HG03139 (cell line): Measurements from ENCODE around the gene KRT35.
A peak's percentile ranks its signal among the peaks of the same experiment; 100 is the strongest.

Experiments used
- ATAC-seq: cut with Tn5 transposase; IDR thresholded peaks from one replicate; pipeline ENCODE4 v1.9.1; 2021; ENCODE audit not compliant: unreplicated experiment

The KRT35 gene

DNA sequence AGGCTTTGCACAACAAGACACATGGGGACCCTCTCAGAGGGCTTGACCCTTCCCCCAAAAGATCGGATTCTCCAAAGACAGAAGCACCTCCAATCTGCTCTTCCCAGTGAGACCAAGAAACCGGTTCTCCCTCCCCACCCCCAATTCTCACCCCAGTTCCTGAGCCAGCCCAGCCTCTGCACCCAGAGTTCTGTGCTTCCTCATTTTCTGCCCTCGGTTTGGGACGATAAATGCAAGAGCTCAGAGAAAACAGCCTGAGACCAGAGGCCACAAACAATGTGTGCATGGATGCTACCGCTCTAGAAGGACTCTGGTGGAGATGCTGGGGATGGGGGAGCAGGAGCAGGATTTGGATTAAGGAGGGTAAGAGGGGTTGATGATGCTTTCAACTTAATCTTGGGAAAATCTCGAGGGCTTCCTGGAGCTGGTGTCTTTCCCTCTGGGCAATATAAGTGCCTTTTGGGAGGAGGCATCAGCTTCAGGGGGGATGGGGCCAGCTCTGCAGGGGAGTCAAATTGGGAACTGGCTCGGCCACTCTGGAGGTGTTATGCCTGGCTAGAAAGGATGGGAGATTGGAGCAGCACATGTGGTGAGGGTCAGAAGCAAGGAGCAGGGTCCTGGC is 31.7 kb upstream of the KRT35 start:
- no peak for ATAC-seq

DNA sequence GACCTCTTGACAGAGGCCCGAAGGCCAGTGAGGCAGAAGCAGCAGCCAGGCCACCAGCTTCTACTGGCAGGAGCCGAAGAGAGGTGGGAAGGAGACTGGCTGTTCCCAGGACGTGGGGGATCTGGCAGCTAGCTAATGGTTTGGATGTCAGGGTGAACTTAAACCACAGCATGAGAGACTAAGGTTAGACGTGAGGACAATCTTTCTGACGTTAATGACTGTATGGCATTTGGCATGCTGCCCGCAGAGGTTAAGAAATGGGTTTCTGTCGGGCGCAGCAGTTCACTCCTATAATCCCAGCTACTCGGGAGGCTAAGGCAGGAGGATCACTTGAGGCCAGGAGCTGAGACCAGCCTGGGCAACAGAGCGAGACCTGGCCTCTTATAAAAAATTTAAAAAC is 30.8 kb upstream of the KRT35 start:
- no peak for ATAC-seq

DNA sequence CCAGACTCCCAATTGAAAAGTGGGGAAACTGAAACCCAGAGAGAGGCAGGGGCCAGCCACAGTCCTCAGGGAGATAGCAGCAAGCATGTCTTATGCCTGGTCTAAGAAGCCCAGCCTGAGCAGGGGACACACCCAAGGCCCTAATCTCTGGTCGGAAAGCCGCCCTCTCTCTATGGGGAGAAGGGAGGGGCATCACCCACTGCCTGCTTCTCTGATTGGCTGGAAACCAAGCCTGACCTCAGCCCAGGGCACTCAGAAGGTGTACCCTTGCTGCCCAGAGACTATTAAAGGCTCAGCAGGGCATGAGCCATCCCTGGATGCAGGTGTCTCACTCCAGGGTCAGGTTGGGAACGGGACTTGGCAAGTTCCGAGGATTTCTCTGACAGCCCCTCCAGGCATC is 30.2 kb upstream of the KRT35 start:
- no peak for ATAC-seq

DNA sequence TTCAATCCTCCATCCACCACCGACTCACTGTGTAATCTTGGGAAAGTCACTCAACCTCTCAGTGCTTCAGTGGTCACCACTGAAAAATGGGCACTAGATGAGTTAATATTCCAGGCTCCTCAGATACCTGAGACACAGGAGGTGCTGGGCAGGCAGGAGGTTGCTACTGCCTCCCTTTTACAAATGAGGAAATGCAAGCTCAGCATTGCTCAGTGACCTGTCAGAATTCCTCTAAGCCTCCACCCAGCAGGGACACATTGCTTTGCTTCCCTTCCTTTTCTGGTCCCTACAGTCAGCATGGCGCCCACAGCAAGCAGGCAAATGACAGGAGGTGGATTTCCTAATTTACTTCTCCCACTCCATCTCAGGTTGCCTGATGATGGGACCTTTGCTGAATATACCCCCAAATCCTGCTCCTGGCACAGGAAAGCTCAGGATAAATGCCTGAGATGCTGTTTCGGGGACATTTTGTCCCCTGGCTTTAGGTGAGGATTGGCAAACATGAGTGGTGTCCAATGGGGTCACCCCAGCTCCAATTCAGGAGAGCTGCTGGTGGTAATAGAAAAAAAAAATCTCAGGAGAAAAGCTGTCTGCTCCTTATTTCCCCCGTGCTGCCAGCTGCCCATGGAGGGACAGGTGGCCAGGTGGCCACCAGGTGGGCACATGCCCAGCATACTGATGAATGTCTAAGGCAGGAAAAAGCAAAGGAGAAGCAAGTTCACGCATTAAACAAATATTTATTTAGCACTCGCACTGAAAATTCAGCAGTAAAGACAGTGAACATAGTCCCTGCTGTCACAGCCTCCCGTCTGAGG is 29.5 kb upstream of the KRT35 start:
- ATAC-seq = no peak

DNA sequence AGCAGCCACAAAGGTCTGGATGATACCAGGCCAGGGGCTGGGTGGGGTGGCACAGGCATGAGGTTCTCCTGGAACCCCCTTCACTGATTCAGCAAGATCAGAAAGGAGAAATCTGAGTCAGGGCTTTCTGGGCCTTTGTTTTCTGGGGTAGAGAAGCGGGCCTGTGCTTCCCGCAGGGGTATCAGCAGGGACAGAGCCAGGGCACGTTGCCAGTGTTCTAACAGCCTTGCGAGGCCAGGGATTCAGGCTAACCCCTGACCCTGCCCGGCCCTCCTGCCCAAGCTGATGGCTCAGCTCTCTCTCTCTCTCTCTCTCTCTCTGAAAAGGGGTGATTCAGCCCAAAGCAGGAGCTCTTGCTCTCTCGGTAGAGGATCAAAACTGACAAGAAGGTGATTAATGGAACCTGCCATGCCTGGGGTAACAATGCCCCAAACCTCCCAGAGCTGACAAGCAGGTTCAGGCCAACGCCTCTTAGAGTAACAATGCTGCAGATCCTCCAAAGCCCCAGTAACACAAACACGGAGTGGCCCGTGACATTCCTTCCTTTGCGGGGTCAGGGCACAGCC is 26.4 kb upstream of the KRT35 start:
- no peak for ATAC-seq

DNA sequence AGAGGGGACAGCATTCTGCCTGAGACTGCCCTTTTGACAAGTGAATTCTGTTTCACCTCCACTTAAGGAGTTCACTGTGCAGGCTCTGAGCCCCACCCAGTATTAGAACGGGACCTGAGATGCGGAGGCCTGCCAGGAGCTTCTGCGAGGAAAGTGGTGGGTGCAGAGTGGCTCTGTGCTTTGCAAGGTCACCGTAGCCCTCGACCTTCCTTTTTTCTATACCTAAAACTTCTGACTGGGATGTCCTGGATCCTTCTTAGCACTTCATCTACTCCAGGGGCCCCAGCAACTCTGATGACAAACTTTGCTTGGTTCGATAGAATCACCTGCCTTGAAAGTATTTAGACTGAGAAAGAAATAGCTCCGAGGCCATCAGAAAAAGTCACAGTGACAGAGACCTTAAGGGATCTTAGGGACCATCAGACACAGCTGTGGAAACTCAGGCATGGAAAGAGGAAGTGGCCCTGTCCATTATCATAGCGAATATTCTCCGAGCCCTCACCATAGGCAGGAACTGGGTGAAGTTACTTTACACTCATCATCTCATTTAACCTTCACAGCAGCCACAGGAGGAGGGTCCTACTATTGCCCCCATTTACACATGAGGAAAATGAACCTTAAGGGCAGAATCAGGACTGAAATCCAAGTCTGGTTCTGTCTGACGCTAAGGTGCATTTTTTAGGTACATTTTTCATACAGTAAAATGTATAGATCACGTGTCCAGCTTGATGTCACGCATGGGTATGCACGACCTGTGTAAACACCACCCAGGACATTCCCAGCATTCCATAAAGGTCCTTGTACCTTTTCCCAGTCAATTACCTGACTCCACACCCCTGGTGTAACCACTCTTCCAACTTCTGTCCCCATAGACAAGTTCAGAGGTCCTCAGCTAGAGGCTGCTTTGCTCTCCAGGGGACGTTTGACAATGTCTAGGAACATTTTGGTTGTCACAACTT is 25.1 kb upstream of the KRT35 start:
- ATAC-seq = no peak

DNA sequence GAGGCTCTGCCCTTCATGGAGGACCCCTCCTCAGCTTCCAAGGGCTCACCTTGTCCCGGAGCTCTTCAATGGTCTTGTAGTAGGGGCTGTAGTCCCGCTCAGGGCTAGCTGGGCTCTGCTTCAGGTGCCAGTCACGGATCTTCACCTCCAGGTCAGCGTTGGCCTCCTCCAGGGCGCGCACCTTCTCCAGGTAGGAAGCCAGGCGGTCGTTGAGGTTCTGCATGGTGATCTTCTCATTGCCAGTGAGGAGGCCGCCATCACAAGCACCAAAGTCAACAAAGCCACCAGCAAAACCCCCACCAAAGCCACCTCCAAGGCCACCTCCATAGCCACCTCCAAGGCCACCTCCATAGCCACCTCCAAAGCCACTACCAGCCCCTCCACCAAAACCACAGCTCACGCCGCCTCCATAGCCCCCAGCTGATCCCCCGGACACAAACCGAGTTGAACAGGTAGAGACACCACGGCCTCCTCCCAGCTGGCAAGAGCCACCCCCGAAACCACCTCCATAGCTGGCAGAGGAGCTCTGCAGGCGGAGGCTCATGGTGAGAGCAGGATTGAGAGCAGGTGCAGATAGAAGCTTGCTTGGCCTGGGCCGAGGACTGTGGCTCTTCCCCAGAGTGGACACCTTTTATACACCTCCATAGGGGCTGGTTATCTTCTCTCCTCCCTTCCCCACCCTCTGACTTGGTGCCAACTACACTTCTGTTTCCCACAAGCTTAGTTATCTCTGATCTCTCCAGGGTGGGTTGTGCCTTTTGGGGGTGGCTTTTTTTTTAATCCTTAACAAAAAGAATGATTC is 24.3 kb upstream of the KRT35 start, which contains the start of gene KRT13:
TSS of gene KRT13 (minus strand) at position 606 of the 802 bp plus-strand sequence. CDS start at position 544, 62 bp downstream.
- ATAC-seq = no peak

DNA sequence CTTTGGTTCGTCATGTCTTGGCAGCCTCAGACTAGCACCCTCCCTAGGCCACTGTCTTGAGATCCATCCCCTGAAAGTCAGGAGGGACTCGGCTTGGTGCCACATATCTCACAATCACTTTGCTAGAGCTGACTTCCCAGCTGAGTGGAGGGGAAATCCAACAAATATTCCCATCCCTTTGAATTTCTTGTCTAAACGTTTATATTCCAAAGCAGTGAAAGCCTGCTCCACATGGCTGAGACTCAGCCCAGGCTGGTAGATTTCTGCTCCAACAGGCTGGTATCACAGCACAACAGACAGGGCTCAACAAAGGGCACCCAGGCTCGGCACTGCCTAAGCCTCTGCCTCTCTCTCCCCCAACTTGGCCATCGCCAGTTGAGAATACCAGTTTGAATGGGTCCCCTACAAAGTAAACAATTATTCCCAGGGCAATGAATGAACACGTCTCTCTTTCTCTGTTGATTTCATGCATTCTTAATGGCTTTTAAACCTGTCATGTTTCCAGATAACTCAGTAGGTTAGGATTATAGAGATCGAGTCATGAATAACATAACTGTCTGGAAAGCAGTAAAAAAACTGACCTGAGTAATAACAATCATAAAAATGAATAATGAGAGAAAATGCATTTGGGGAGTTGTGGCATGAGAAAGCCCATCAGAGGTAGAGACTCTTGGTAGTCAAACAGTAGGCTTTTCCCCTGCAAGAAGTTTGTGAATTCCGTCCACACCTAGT is 23.5 kb upstream of the KRT35 start:
- ATAC-seq = no peak

DNA sequence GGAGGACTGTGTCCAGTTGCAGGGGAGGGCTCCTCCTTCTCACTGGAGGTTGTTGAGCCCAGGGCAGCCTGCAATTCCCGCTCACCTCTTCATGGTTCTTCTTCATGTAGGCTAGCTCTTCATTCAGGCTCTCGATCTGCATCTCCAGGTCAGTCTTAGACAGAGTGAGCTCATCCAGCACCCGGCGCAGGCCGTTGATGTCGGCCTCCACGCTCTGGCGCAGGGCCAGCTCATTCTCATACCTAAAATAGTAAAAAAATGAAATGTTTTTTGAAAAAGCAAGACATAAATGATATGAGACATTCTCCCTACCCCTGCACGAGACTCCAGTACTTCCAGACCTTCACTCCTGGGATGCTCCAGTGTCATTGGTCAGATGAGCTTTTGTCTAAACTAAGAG is 22.3 kb upstream of the KRT35 start:
- no peak for ATAC-seq

DNA sequence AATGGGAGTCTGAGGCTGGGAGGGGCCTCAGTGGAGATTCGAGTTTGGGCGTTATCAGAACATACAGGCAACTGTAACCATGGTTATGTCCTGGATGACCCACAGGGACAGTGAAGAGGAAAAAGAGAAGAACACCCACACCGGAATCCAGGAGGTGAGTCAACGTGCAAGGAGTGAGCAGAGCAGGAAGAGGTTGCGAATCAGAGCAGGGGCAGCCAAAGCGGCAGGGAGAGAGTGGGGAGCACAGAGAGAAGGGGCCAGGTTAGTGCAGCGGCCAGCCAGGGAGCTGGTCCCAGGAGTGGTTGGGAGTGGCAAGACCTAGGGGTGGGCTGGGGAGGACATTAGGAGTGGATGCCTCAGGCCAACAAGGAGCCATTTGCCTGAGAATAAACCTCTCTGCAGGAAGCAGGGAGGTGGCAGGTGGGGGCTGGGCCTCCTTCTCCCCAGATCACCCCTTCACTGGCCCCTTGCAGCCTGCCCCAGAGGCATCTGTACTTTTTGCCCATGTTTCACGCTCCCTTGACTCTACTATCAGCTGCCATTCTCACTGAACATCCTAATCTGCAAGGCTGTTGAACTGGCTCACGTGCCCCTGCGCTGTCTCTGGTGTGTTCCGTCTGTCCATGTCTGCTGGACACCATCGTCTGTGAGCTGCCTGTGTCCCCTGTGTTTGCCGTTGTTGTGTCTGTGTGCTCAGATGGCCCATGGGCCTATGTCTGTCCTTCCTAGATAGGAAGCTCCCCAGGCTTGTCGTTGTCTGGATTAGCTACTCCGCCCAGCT is 19.4 kb upstream of the KRT35 start:
- no peak for ATAC-seq

DNA sequence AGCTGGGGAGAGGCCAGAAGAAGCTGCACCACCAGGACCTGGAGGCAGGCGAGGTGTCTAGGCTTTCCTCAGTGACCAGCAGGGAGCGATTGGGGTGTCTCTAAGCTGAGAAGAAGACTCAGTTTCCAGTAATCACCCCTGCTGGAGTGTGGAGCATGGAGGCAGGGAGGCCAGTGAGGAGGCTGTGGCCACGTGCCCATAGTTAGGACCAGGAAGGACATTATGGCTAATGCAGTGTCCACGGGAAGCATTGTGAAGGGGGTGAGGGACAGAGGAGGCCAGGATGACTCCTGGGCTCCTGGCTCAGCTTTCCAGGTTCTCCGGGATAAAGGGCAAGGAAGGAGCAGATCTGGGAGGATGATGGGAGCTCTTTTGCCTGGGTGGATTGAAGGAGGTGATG is 18.8 kb upstream of the KRT35 start:
- ATAC-seq = no peak

DNA sequence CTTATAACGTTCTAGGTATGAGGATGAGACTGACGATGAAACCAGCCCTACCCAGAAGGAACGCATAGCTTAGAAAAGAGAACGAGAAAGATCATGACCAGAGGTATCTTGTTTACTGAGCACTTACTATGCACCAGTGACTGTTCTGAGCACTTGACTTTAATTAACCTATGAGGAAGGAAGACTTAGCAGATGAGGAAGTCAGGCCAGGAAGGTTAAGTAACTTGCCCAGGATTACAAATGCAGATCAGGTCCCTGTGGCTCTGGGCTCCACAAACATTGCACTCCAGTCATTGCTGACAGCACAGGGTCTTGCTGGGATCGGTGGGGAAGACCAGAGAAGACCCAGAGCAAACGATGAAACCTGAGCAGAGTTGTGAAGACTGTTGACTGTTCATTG is 17.3 kb upstream of the KRT35 start:
- no peak for ATAC-seq

DNA sequence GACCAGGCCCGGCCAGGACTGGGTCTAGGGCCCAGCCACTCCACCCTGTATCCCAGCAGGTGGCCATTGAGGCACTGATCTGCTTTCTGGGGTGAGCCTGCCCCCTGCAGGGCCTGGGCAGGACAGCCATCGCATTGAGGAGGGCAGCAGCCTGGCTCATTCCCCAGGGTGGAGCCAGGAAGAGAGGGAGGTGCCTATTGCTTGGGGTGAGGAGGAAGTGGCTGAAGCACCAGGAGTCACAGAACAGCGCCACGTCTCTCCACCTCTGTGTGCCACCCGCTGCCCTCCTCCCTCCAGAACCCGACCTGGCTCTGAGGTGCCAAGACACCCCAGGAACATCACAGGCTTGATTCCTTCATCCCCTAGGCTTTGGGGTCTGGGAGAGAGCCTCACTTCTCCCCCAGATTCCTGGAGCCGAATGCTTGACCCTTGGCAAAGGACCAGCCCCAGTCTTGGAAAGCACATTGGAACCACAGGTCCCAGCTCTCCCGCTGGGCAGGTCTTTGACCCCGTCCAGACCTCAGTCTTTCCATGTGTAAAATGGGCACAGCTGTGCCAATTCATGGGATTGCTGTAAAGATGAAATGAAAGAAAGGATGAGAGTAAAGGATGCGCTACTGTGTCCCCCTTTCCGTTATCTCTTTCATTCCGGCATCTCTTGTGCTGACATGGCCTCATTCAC is 16.0 kb upstream of the KRT35 start:
- ATAC-seq = peak; percentile 56

DNA sequence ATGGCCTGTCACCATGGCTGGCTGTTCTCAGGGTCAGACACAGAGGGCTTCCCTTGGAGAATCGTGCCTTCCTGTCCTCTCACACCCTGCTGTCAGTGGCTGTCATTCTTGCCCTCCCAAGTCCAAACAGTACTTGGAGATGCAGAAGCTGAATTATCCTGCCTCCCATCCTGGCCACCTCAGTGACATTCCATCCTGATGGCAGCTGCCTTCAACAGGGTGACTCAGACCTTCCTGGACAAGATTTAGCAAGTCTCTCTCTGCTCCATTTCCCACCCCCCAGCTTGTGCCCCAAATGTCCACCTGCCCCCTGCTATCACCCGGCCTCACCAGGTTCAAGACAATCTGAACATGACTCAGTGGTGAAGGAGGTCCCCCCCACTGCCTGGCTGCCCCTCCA is 13.6 kb upstream of the KRT35 start:
- ATAC-seq = no peak

DNA sequence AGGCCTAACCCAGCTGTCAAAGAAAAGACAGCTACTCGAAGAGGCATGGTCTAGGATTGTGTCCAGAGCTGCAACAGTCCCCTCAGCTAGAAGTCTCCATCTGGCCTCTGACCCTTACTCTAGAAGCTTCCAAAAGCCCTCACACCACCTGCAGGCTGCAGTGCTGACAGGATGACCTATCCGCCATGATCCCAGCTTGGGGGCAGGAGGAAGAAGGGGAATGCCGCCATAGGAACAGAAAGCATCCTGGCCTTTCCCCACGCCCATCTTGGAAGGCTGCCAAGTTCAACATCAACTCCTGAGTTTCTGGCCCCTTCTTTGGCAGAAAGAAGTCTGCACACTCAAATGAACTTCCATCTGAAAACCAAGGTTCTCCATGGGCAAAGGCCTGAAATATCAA is 11.8 kb upstream of the KRT35 start:
- ATAC-seq = no peak

DNA sequence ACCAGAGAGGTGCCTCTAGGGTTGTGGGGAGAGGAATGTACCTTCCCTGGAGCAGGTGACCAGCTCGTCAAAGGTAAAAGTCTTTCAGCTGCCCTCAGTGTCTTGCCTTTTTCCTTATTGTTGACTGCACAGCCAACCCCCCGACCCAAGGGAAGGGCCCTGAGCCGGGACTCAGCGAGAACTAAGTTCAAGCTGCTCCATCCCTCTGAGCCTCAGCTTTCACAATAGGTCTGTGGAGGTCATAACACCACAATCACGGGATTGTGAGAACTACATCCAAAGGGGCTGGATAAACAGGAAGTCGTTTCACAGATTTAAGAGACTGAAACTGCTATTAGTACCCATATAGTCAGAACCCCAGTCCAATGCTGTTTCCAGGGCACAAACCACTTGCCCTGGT is 11.4 kb upstream of the KRT35 start:
- no peak for ATAC-seq

DNA sequence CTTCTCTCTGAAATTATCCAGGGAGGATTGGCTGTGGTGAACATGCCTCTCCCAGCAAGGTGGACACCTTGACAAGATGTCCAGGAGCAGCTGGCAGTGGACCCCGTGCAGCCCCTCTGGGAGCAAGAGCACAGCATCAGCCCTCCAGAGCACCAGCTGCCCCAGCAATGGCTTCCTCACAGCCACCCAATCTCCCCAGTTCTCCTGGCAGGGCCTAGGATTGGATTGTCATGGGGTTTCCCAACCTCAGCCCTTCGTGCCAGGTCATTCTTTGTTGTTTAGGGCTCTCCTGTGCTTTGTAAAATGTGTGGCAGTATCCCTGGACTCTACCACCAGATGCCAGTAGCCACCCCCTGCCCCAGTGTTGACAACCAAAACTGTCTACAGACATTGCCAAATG is 10.5 kb upstream of the KRT35 start:
- no peak for ATAC-seq
